IMR-90 (cell line): Measurements from ENCODE around the gene BAG1. TPM values are rescaled to one million over a fixed set of nuclear protein-coding genes. Genes with fewer than 3 reads are reported as not detected.
A peak's percentile ranks its signal among the peaks of the same experiment; 100 is the strongest.

Source experiments
- ATAC-seq: fragments of 200-7000 bp; cut with Tn5 transposase; 2 replicates; pipeline ENCODE4 v1.9.1; 2020; ENCODE audit warnings: low read depth, mild to moderate bottlenecking, moderate library complexity
- BruUV-seq: library from RNA; stranded (reverse); fragments of 400-500 nt; replicated peaks from 2 replicates; lab custom pipeline; 2021; lab: Mats Ljungman, UMichigan
- CTCF ChIA-PET: fragments of 300-600 bp; formaldehyde crosslinking; extraction: SDS; loops from one replicate; lab custom pipeline; 2021; ENCODE audit warnings: antibody characterized with exemption; lab: Yijun Ruan, JAX
- POLR2A ChIA-PET: fragments of 300-600 bp; sonication (Branson Sonifier 250); formaldehyde crosslinking; loops from one replicate; lab custom pipeline; 2022; ENCODE audit warnings: antibody characterized with exemption; ENCODE audit not compliant: unreplicated experiment; lab: Charles Lee
- DNase-seq: peaks from one replicate; pipeline ENCODE4 v3.0.0; 2013
- H2AFZ ChIP-seq: replicated peaks from 2 replicates; pipeline ENCODE3; 2013; ENCODE audit warnings: low read length, mild to moderate bottlenecking; ENCODE audit not compliant: poor library complexity
- H2AK5ac ChIP-seq: 2 replicates; pipeline ENCODE4 v1.6.1; 2013; ENCODE audit warnings: low read depth, low read length, inconsistent platforms
- H2AK9ac ChIP-seq: replicated peaks from 2 replicates; pipeline ENCODE3; 2013; ENCODE audit warnings: mild to moderate bottlenecking, low read depth, low read length, moderate library complexity; ENCODE audit not compliant: poor library complexity
- H2BK120ac ChIP-seq: 2 replicates; pipeline ENCODE4 v1.6.1; 2013; ENCODE audit warnings: low read depth, low read length, inconsistent platforms
- H2BK15ac ChIP-seq: 3 replicates; pipeline ENCODE4 v1.6.1; 2013; ENCODE audit warnings: low read depth, low read length, inconsistent platforms
- H2BK20ac ChIP-seq: 2 replicates; pipeline ENCODE4 v1.6.1; 2013; ENCODE audit warnings: low read depth, mild to moderate bottlenecking, inconsistent platforms, low read length, moderate library complexity
- H2BK5ac ChIP-seq: 2 replicates; pipeline ENCODE4 v1.6.1; 2013; ENCODE audit warnings: mild to moderate bottlenecking, low read depth, low read length, inconsistent platforms; ENCODE audit not compliant: poor library complexity, severe bottlenecking
- H3K14ac ChIP-seq: replicated peaks from 2 replicates; pipeline ENCODE4 v1.6.1; 2013; ENCODE audit warnings: low read depth, low read length, inconsistent platforms
- H3K18ac ChIP-seq: 2 replicates; pipeline ENCODE4 v1.6.1; 2013; ENCODE audit warnings: low read depth, low read length, control low read depth
- H3K23ac ChIP-seq: 2 replicates; pipeline ENCODE4 v1.6.1; 2013; ENCODE audit warnings: low read depth, low read length, inconsistent platforms
- H3K27ac ChIP-seq: 2 replicates; pipeline ENCODE4 v1.5.1; 2013; ENCODE audit warnings: mild to moderate bottlenecking, control low read depth, low read length; ENCODE audit not compliant: insufficient read depth
- H3K27me3 ChIP-seq: 2 replicates; pipeline ENCODE4 v1.6.1; 2013; ENCODE audit warnings: low read length; ENCODE audit not compliant: control insufficient read depth, insufficient read depth
- H3K36me3 ChIP-seq: 2 replicates; pipeline ENCODE4 v1.6.1; 2013; ENCODE audit warnings: low read length, mixed read lengths; ENCODE audit not compliant: control insufficient read depth, insufficient read depth
- H3K4ac ChIP-seq: 2 replicates; pipeline ENCODE4 v1.6.1; 2013; ENCODE audit warnings: low read depth, low read length, inconsistent platforms
- H3K4me1 ChIP-seq: 2 replicates; pipeline ENCODE4 v1.6.1; 2013; ENCODE audit warnings: low read length, mixed read lengths; ENCODE audit not compliant: control insufficient read depth, insufficient read depth
- H3K4me2 ChIP-seq: 2 replicates; pipeline ENCODE4 v1.6.1; 2013; ENCODE audit warnings: low read depth, mild to moderate bottlenecking, control low read depth, low read length, moderate library complexity
- H3K4me3 ChIP-seq: 2 replicates; pipeline ENCODE4 v1.5.1; 2013; ENCODE audit warnings: low read depth, mild to moderate bottlenecking, control low read depth, low read length, moderate library complexity; ENCODE audit not compliant: insufficient read depth
- H3K56ac ChIP-seq: 2 replicates; pipeline ENCODE4 v1.6.1; 2013; ENCODE audit warnings: low read length, inconsistent platforms; ENCODE audit not compliant: insufficient read depth; ENCODE audit errors: extremely low read depth
- H3K79me1 ChIP-seq, 2 experiments: 2 replicates each; pipeline ENCODE4 v1.6.1; 2013; ENCODE audit warnings: low read length in 2 of 2, inconsistent platforms in 1 of 2, low read depth in 1 of 2
- H3K9ac ChIP-seq: 2 replicates; pipeline ENCODE4 v1.6.1; 2013; ENCODE audit warnings: low read depth, low read length, control low read depth
- H3K9me1 ChIP-seq: 2 replicates; pipeline ENCODE4 v1.6.1; 2013; ENCODE audit warnings: low read length, inconsistent platforms; ENCODE audit not compliant: insufficient read depth
- H3K9me3 ChIP-seq: 2 replicates; pipeline ENCODE4 v1.6.1; 2013; ENCODE audit warnings: low read length; ENCODE audit not compliant: control insufficient read depth, insufficient read depth
- H4K20me1 ChIP-seq: 2 replicates; pipeline ENCODE4 v1.6.1; 2013; ENCODE audit warnings: low read length, inconsistent platforms; ENCODE audit not compliant: insufficient read depth
- H4K5ac ChIP-seq: 2 replicates; pipeline ENCODE4 v1.6.1; 2013; ENCODE audit warnings: mild to moderate bottlenecking, low read depth, low read length, control low read depth
- H4K8ac ChIP-seq, 2 experiments: 2 replicates each; pipeline ENCODE4 v1.6.1; 2013; ENCODE audit warnings: low read depth in 2 of 2, low read length in 2 of 2, control low read depth in 1 of 2, inconsistent platforms in 1 of 2
- H4K91ac ChIP-seq: 2 replicates; pipeline ENCODE4 v1.6.1; 2013; ENCODE audit warnings: low read depth, low read length, inconsistent platforms; ENCODE audit not compliant: insufficient read depth
- CEBPB ChIP-seq: IDR thresholded peaks from 2 replicates; pipeline ENCODE4 v1.6.1; 2012; ENCODE audit warnings: low read depth, low read length, improper control_type of control experiment
- FOS ChIP-seq: fragments of 150-350 bp; IDR thresholded peaks from 2 replicates; pipeline ENCODE4 v1.6.1; 2016; ENCODE audit warnings: low read depth, low read length
- MXI1 ChIP-seq: IDR thresholded peaks from 2 replicates; pipeline ENCODE4 v1.6.1; 2012; ENCODE audit warnings: low read depth, mild to moderate bottlenecking, low read length, moderate library complexity, borderline replicate concordance
- NFE2L2 ChIP-seq: fragments of 150-350 bp; IDR thresholded peaks from 2 replicates; pipeline ENCODE4 v1.6.1; 2016; ENCODE audit warnings: low read depth, mild to moderate bottlenecking, low read length
- POLR2A ChIP-seq: IDR thresholded peaks from 2 replicates; pipeline ENCODE4 v1.6.1; 2012; ENCODE audit warnings: mild to moderate bottlenecking, low read depth, low read length
- RAD21 ChIP-seq: IDR thresholded peaks from 2 replicates; pipeline ENCODE4 v1.6.1; 2012; ENCODE audit warnings: low read length, improper control_type of control experiment
- SMC3 ChIP-seq: fragments of 150-350 bp; IDR thresholded peaks from 2 replicates; pipeline ENCODE4 v1.6.1; 2016; ENCODE audit warnings: low read depth, mild to moderate bottlenecking, antibody characterized with exemption, low read length, moderate library complexity
- WGBS, 2 experiments: methylation state at CpG; one replicate each; pipeline versions ENCODE4 v1.1.5 to v1.1.7; 2013; ENCODE audit warnings: missing lambda C conversion rate in 2 of 2; ENCODE audit not compliant: insufficient read length in 1 of 2; ENCODE audit errors: extremely low coverage in 2 of 2; 5-methylcytosine and 5-hydroxymethylcytosine counted together
- dilution Hi-C: fragments of 300-500 bp; cut with HindIII; formaldehyde crosslinking; loops from one replicate; pipeline ENCODE4 v1.14.3; 2018; ENCODE audit warnings: low sequenced_read_pairs; ENCODE audit not compliant: unreplicated experiment
- in situ Hi-C: fragments of 300-500 bp; cut with MboI; formaldehyde crosslinking; loops from 3 replicates; pipeline ENCODE4 v1.14.3; 2019; ENCODE audit warnings: low sequenced_read_pairs, inconsistent platforms, mixed read lengths
- intact Hi-C: fragments of 100-400 bp; cut with micrococcal nuclease; formaldehyde crosslinking; loops from 2 replicates; pipeline ENCODE4 v1.10.0; 2022
- polyA plus RNA-seq, 3 experiments: library from polyadenylated mRNA; depleted of rRNA; stranded (reverse); fragments of >200 nt; gene quantifications; 2 replicates each; pipeline ENCODE4 v1.2.3, GENCODE V29; 2012; ENCODE audit warnings: low replicate concordance in 1 of 3
- total RNA-seq: library from RNA; depleted of rRNA; stranded (reverse); fragments of >200 nt; gene quantifications from 2 replicates; pipeline ENCODE4 v1.2.3, GENCODE V29; 2012

The BAG1 gene
- total and polyA plus RNA-seq, 2 of the 4 experiments (the other 2 are of a cell fraction), result 4.5 to 20.9 TPM

- in situ Hi-C loops, result no loop called here
These were observed 1.1 kb downstream of the BAG1 start for GRCh38 chr9:33263131-33264002.

More at GRCh38 chr9:33263131-33264002, 1.1 kb downstream of the BAG1 start:
- Histone ChIP-seq H3K27ac (peak overlapping the region; percentile 76), H2BK120ac (no peak overlapping the region), H4K20me1 (peaks cover 9% of the 10 kb centered on the region), H3K9me1 (peaks cover 5% of the 10 kb centered on the region; the same call in 1 of the 2 replicates), H2BK5ac (peak overlapping the region; percentile 68), H3K4ac (peak overlapping the region; percentile 86), H4K8ac (peak overlapping the region; percentile 14 to 17; a peak in 3 of 4 replicates), H3K9ac (peak overlapping the region; percentile 79), H3K4me2 (peak overlapping the region; percentile 80), H3K23ac (peak overlapping the region; percentile 89), H3K18ac (peak overlapping the region; percentile 21; the same call in 1 of the 2 replicates), H2AFZ (peak overlapping the region; percentile 95), H3K4me1 (peaks cover 10% of the 10 kb centered on the region), H3K9me3 (no peaks in the 10 kb centered on the region), H3K27me3 (no peaks in the 10 kb centered on the region), H3K56ac (peak overlapping the region; percentile 67), H4K5ac (peak overlapping the region; percentile 6), H3K36me3 (peaks cover 18% of the 10 kb centered on the region), H4K91ac (peak overlapping the region; percentile 60), H2BK20ac (no peak overlapping the region), H2AK5ac (peak overlapping the region; percentile 80; the same call in 1 of the 2 replicates), H3K14ac (peak overlapping the region; percentile 73), H3K79me1 (peaks cover 38 to 68% of the 10 kb centered on the region in 2 experiments), H2BK15ac (no peak overlapping the region; the same call in 2 of the 3 replicates), H3K4me3 (peak overlapping the region; percentile 84), H2AK9ac (peak overlapping the region; percentile 42)
- ATAC-seq (peak; percentile 1), DNase-seq (no peak)
- 7% methylated on average over 19 of the region's 25 CpGs; no CpG with 5 or more reads in 1 of the 2 experiments for WGBS, 2 experiments
- CTCF ChIA-PET, result no interaction called here
- intact Hi-C loops, result loop anchor here (1.0 kb wide), 1 partner anchor 182 kb away; no protein-coding TSS in a partner anchor
- BruUV-seq, result no TSS peak
- TF ChIP-seq RAD21 (no peak), MXI1 (peak; percentile 90), NFE2L2 (no peak), SMC3 (no peak), FOS (no peak), CEBPB (no peak), POLR2A (no peak)
- dilution Hi-C loops, result no loop called here
- POLR2A ChIA-PET, result interaction anchor here (0.6 kb wide), 1 partner anchor 29 kb away, joined by 3 read pairs; no protein-coding TSS in a partner anchor
